ENCODE results near the gene NR4A2. TPM values are rescaled to one million over a fixed set of nuclear protein-coding genes. Genes with fewer than 3 reads are reported as not detected.

NR4A2 gene
- total RNA-seq, 1 donor from 2014 or later: 1.4 TPM

GRCh38 chr2:156363141-156363540 is 30.6 kb upstream of the NR4A2 start:
- Mint-ChIP-seq H3K27ac (ENCODE audit: unreplicated experiment) (no peak overlapping the region), H3K9me3 (ENCODE audit: unreplicated experiment) (no peaks in the 10 kb centered on the region), H3K36me3 (ENCODE audit: unreplicated experiment) (no peaks in the 10 kb centered on the region), H3K4me3 (ENCODE audit: unreplicated experiment) (no peak overlapping the region), H3K27me3 (ENCODE audit: unreplicated experiment) (peaks cover 31% of the 10 kb centered on the region), H3K4me1 (ENCODE audit: unreplicated experiment) (no peaks in the 10 kb centered on the region)
- no peak for DNase-seq (ENCODE audit: extremely low spot score, unreplicated experiment)
- TF ChIP-seq CTCF (IDR thresholded peaks at IDR 0.05): no peak

GRCh38 chr2:156356014-156356754 is 23.7 kb upstream of the NR4A2 start:
- Mint-ChIP-seq H3K4me1 (ENCODE audit: unreplicated experiment) (no peaks in the 10 kb centered on the region), H3K36me3 (ENCODE audit: unreplicated experiment) (no peaks in the 10 kb centered on the region), H3K4me3 (ENCODE audit: unreplicated experiment) (no peak overlapping the region), H3K9me3 (ENCODE audit: unreplicated experiment) (no peaks in the 10 kb centered on the region), H3K27ac (ENCODE audit: unreplicated experiment) (no peak overlapping the region), H3K27me3 (ENCODE audit: unreplicated experiment) (peaks cover 18% of the 10 kb centered on the region)
- no peak for TF ChIP-seq CTCF (IDR thresholded peaks at IDR 0.05)
- DNase-seq (ENCODE audit: extremely low spot score, unreplicated experiment): no peak

- no peak for TF ChIP-seq CTCF (IDR thresholded peaks at IDR 0.05)
- no peak overlapping the region for H3K27ac Mint-ChIP-seq (ENCODE audit: unreplicated experiment)
- no peak overlapping the region for H3K4me3 Mint-ChIP-seq (ENCODE audit: unreplicated experiment)
- H3K4me1 Mint-ChIP-seq (ENCODE audit: unreplicated experiment): no peaks in the 10 kb centered on the region
- no peaks in the 10 kb centered on the region for H3K9me3 Mint-ChIP-seq (ENCODE audit: unreplicated experiment)
- peaks cover 5% of the 10 kb centered on the region for H3K27me3 Mint-ChIP-seq (ENCODE audit: unreplicated experiment)
- no peaks in the 10 kb centered on the region for H3K36me3 Mint-ChIP-seq (ENCODE audit: unreplicated experiment)
- no peak for DNase-seq (ENCODE audit: extremely low spot score, unreplicated experiment)
These were observed 20.4 kb upstream of the NR4A2 start for GRCh38 chr2:156352911-156353310.

- Mint-ChIP-seq H3K4me3 (ENCODE audit: unreplicated experiment) (no peak overlapping the region), H3K4me1 (ENCODE audit: unreplicated experiment) (no peaks in the 10 kb centered on the region), H3K36me3 (ENCODE audit: unreplicated experiment) (no peaks in the 10 kb centered on the region), H3K27me3 (ENCODE audit: unreplicated experiment) (peaks cover 3% of the 10 kb centered on the region), H3K27ac (ENCODE audit: unreplicated experiment) (no peak overlapping the region), H3K9me3 (ENCODE audit: unreplicated experiment) (no peaks in the 10 kb centered on the region)
- DNase-seq (ENCODE audit: extremely low spot score, unreplicated experiment): no peak
- no peak for TF ChIP-seq CTCF (IDR thresholded peaks at IDR 0.05)
These were observed 18.0 kb upstream of the NR4A2 start for GRCh38 chr2:156350374-156351142.

- H3K9me3 Mint-ChIP-seq (ENCODE audit: unreplicated experiment): no peaks in the 10 kb centered on the region
- TF ChIP-seq CTCF (IDR thresholded peaks at IDR 0.05): no peak
These were observed 17.1 kb upstream of the NR4A2 start for GRCh38 chr2:156349605-156350004.

More at GRCh38 chr2:156349605-156350004, 17.1 kb upstream of the NR4A2 start:
- Mint-ChIP-seq H3K36me3 (ENCODE audit: unreplicated experiment) (no peaks in the 10 kb centered on the region), H3K4me1 (ENCODE audit: unreplicated experiment) (no peaks in the 10 kb centered on the region), H3K27ac (ENCODE audit: unreplicated experiment) (no peak overlapping the region), H3K4me3 (ENCODE audit: unreplicated experiment) (no peak overlapping the region), H3K27me3 (ENCODE audit: unreplicated experiment) (peaks cover 3% of the 10 kb centered on the region)
- DNase-seq (ENCODE audit: extremely low spot score, unreplicated experiment): no peak
